NB4 (cell line): ENCODE measurements around the gene EEPD1.

Experiments
- MYC ChIP-seq: IDR thresholded peaks from 2 replicates; pipeline ENCODE4 v1.6.1; 2011; ENCODE audit warnings: low read depth, low read length
- POLR2A ChIP-seq: IDR thresholded peaks from 2 replicates; pipeline ENCODE4 v1.6.1; 2011; ENCODE audit warnings: mild to moderate bottlenecking; ENCODE audit not compliant: insufficient read length; ENCODE audit errors: extremely low read depth
- TF ChIP-seq, protein P1 (sequence below): IDR thresholded peaks from one replicate; pipeline ENCODE4 v1.5.1; 2012; ENCODE audit warnings: low read depth, low read length
- TF ChIP-seq, protein P2 (sequence below): IDR thresholded peaks from 2 replicates; pipeline ENCODE4 v1.6.1; 2011; ENCODE audit warnings: low read depth, low read length

DNA sequence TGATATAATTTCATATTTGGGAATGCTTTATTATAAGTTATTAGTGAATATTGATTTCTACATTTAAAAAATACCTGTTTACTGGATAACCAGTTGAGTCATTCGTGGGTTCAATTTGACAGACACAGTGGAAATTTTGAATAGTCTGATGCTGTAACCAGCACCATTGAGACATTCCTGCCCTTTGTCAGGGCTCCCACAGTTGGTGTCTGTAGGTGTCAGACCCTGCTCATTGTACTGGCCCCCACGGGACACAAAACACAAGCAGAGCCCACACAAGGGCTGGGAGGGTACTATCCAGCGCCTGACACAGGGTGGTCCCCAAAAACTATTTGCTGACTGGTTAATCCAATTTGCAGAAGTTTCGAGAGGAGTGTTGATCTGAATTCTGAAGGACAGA, 35.9 kb downstream of the EEPD1 start:
- TF ChIP-seq POLR2A (no peak), MYC (no peak)
- TF ChIP-seq, protein P1, sequence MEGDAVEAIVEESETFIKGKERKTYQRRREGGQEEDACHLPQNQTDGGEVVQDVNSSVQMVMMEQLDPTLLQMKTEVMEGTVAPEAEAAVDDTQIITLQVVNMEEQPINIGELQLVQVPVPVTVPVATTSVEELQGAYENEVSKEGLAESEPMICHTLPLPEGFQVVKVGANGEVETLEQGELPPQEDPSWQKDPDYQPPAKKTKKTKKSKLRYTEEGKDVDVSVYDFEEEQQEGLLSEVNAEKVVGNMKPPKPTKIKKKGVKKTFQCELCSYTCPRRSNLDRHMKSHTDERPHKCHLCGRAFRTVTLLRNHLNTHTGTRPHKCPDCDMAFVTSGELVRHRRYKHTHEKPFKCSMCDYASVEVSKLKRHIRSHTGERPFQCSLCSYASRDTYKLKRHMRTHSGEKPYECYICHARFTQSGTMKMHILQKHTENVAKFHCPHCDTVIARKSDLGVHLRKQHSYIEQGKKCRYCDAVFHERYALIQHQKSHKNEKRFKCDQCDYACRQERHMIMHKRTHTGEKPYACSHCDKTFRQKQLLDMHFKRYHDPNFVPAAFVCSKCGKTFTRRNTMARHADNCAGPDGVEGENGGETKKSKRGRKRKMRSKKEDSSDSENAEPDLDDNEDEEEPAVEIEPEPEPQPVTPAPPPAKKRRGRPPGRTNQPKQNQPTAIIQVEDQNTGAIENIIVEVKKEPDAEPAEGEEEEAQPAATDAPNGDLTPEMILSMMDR: no peak
- TF ChIP-seq, protein P2, sequence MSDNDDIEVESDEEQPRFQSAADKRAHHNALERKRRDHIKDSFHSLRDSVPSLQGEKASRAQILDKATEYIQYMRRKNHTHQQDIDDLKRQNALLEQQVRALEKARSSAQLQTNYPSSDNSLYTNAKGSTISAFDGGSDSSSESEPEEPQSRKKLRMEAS: no peak
